Glomerular visceral epithelial cell (primary cell): Measurements from ENCODE around the gene PPFIBP1.
"Not testable (repeated sequence)": the region's sequence is repeated elsewhere in the genome, so short reads cannot be mapped to it uniquely, and the experiment has no call there.

ENCODE experiments used
- DNase-seq: peaks from one replicate; pipeline ENCODE4 v3.0.0-alpha.2; 2016; ENCODE audit errors: extremely low spot score

Gene PPFIBP1

DNA sequence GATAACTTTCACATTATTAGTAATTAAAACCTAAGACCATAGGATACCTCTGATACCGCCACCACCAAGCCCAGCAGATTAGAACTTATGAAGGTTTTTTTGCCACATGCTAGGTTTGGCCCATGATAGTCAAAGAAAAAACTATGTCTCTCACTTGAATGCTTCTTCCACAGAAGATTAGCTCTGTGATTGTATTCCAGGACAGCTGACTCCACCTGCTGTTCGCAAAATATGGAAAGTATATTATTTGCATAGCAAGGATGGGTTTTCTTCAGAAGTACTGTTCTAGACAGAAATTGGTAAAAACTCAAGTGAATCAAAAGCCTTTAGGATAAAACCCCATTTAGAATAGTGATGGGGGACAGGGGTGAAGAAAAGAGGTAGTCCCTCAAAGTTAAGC is 42.2 kb downstream of the PPFIBP1 start:
- DNase-seq, result no peak

DNA sequence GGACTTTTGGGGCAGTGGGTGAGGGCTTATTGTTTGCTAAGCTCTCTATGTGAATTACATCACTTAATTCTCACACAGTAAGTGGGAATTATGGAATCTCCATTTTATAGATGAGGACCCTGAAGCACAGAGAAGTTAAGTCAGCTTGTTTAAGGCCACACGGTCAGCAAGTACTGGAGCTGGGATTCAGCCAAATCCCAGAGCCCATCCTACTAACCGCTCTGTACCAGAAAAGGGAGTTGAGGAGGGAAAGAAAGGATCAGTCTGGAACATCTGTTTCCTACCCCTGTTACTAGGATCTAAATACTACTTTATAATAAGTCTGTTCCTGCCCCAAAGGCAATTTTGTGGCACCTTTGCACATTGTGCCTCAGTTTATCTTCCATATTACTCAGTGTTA is 42.6 kb downstream of the PPFIBP1 start:
- no peak for DNase-seq

DNA sequence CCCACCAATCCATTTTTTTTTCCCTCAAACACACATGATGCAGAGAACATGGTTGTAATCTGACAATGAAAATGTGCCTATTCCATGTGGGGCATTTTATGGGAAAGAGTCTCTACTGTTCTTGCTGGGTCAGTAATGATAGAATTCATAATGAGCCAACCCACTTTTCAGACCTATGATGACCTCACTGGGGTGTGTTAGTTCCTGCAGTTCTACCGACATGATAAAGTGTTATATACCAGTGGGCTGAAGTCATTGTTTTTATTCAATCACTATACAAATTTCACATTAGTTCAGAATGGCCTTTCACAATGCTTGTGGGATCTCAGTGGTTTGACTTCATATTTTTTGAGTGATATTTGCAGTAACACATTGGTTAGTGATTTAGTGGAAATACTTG is 47.5 kb downstream of the PPFIBP1 start:
- DNase-seq, result peak; percentile 76

DNA sequence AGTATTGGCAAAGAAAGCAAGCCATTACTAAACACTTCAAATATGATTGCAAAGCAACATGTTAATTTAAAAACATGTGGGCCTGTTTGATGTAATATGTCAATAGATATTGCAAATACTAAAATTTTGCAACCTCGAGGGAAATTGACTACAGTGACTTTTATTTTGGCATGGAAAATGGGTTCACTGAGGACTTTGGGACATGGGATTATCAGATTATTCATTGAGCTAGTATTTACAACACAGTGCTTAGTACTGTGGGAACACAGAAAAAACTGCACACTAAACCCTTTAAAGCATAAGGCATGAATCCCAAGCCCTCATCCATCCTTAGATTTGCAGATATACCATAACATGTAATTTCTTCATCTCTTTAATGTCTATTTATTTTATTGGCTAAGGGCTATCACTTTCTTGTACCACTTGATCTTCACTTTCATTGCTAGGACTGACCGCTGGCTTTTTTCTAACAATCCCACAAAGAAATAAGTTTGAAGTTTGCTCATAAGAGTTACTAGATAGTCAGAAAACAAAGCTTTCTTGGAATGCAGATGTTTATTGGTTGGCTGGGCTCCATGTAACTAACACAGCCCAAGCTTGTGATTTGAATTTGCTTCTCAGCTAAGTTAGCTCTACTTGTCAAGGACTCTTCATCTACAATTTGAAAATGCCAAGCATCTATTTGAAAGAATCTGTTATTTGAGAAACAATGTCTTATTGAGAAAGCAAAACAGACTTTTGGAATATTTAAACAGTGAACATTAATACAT is 48.7 kb downstream of the PPFIBP1 start:
- no peak for DNase-seq

DNA sequence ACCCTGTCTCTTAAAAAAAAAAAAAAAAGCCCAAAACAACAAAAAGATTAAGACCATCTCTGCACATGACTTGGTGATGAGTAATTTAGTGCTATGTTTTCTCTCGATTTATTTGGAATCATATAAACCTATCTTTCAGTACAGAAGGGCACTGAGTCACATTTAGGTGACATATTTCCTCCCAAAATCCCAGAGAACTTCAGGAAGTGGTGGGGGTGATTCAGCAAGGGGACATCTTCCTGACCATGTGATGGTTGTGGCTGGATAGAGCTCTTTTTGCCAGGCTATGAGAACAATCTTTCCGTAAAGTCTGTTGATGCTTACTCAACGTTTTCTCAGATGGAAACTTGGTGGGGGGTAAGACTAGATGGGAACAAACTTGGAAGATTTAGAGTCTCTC is 50.0 kb downstream of the PPFIBP1 start:
- peak; percentile 87 for DNase-seq

DNA sequence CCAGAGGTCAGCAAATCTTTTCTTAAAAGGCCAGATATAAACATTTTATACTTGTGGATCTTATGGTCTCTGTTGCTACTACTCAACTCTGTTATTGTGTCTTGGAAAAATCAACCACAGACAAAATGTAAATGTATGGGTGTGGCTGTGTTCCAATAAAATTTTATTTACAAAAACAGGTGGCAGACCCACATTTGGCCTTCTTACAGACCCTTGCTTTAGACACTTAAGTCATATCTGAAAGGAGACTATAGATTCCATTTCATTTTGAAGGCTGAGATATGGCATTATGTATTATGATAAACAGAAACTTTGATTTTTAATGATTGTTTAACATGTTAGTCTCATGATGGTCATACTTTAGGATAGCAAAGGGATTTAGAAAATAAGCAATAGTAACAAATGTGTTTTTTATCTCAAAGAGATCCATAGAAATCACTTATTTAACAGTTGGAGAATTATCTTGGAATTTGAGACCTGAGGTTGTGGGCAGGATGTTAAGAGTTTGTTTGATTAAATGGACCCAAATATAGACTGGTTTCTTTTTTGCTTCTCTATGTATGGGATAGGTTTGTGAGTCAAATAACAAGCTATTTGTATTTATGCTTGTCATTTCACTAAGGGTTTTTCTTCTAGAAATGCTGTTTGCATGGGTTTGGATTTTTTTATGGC is 51.2 kb downstream of the PPFIBP1 start:
- no peak for DNase-seq

DNA sequence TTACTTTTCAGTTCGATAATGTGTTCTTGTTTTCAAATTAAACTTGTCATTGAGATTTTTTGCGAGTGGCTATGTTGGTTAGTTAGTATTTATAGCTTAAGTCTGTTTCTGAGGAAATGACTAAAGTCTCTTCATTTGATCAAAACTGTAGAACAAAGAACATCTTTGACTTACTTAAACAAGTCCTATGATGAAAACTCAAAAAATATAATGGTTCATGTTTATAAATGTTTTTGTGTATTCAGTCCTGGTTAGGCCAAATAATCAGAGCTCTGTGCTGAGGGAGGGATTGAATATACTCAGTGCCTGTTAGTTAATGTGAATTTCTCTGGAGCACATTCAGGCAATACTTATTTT is 51.7 kb downstream of the PPFIBP1 start:
- no peak for DNase-seq

DNA sequence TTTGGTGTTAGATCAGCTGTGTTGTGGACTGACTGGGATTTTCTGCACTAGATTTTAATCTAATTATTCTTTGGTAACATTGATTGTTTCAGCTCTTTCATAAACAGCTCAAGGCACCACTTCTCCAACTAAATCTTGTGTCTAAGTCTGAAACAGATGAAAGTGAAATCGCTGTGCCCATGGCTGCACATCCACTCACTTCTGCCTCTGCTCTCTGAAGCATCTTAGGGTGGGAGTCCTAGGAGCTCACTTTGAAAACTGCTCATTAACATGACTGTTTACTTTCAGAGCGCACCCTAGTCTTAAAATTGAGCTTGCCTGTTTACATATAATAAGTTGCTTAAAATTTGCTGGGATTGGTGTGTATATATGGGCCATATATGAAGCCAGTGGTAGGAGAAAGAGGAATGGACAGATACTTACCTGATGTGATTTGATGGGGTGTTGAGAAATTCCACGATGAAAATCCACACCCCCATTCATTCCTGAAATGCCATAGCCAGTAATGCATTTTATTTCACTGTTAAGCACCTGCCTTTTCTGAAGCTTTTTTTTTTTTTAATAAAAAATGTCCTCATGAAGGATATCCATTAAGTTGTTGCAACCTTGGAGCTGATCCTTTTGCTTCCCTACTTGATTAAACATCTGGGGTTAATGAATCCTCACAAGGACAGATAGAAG is 52.8 kb downstream of the PPFIBP1 start:
- DNase-seq, result no peak

DNA sequence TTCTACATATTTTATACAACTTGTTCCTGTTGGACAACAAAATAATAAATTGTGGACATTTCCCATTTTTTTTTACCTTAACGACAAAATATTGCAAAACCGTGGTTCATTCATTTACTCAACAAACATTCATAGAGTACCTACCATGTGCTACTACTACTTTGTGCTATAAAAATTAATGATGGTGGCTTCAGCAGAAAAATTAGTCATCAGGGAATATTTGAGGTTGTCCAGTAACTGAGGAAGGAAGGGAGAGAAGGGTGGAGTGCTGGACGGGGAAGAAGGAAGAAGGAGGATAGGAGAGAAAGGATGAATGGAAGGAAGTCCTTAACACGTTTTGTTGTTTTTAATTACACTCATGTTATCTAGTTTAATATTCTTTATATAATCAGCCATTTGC is 53.7 kb downstream of the PPFIBP1 start:
- DNase-seq, result no peak

DNA sequence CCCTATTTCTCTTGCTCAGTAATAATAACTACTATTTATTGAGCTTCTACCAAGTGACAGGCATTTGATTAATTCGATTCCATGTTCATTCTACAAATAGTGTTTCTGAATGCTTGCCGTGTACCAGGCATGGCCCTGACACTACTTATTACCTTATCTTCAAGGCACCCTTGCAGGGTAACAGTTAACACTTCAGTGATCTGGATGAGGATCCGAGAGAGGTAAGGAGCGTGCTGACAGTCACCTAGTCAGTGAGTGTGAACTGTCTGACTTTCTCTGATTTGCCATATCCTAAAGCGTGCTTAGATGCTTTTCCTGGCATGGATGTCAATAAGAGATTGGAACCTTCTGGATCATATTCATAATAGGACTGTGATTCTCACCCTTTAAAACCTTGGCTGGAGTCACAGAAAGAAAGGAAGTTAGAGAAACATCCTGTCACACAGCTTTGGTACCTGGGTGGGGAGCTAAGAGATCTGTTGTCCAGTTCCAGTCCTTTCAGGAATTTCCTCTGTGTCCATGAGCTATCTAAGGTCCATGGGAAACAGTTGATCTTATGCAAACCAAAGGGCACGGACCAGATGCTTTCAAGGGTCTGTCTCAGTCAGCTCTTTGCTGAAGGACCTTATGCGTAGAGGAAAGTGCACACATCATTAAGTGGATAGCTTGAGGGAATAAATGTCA is 54.8 kb downstream of the PPFIBP1 start:
- no peak for DNase-seq

DNA sequence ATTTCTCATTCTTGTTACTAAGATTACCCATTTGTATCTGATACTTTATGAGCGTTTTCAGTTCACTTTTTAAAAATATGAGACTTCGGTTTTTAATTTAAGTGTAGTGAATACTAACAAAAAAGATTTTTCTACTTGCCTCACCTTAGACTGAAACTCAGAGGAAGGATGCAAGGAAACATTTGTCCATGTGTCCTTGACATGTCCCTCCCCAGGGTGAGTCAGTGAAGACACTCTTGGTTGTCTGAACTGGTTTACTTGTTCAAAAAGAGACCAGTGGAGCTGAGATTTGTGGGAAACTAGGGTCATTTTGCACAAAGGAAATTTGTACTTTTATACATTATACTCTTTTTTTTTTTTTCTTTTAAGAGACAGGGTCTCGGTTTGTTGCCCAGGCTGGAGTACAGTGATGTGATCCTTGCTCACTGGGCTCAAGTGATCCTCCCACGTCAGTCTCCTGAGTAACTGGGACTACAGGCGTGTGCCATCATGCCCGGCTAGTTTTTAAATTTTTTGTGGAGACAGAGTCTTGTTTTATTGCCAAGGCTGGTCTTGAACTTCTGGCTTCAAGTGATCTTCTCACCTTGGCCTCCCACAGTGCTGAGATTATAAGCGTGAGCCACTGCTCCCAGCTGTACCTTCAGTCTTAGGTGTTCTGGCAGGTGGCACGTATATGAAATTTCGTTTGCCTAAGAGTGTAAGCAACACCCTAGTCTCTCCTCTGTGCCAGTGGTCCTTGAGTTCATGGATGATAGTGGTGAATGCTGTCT is 56.7 kb downstream of the PPFIBP1 start:
- DNase-seq, result no peak

DNA sequence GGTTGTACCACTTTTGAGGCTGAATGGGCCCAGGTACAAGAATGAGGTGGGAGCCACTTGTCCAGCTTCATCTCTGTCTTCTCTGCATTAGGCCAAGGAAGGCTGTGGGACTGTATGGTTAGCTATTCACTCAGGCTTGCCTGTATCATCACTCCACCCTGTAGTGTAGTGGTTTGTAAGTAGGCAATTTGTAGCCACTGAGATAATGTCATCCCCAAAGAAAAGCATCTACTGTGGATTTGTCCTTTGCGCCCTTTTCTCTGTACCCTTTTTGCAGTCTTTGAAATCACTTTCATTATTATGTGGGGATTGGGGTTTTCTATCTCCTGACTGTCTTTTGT is 57.3 kb downstream of the PPFIBP1 start:
- DNase-seq, result not testable (repeated sequence)

DNA sequence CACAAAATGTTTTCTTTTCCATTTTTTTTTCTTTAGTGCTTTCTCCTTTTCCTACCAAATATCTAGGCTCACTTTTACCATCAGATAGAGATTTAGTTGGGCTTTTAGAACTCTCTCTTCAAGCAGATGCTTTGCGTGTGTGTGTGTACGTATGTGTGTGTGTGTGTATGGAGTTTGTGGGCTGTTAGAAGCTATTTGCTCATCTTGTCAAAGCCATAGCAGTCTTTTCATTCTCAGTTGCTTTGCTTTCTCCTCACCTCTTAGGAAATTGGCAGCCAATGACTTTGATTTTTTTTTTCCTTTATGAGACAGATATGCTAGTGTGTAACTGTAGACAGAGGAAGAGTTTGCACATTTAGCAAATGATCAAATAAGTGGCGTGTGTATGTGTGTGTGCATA is 57.8 kb downstream of the PPFIBP1 start:
- DNase-seq, result not testable (repeated sequence)

DNA sequence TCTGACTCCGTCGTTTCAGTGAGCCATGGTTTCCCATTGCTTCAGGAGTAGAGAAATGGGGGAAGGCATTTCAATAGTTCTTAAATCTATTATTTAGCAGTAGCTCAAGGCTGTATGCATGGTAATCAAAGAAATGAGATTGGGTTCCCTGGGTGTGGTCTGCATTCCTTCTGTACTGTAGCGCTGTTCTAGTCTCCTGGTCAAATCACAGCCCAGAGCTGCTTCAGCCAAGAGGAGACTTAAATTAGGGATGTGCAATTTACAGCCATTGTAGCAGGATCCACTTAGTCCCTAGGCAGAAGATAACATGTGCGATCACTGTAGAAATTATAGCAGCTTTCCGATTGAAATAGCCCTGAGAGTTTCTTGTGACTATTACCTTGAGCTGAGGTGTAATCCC is 58.4 kb downstream of the PPFIBP1 start:
- DNase-seq, result not testable (repeated sequence)

DNA sequence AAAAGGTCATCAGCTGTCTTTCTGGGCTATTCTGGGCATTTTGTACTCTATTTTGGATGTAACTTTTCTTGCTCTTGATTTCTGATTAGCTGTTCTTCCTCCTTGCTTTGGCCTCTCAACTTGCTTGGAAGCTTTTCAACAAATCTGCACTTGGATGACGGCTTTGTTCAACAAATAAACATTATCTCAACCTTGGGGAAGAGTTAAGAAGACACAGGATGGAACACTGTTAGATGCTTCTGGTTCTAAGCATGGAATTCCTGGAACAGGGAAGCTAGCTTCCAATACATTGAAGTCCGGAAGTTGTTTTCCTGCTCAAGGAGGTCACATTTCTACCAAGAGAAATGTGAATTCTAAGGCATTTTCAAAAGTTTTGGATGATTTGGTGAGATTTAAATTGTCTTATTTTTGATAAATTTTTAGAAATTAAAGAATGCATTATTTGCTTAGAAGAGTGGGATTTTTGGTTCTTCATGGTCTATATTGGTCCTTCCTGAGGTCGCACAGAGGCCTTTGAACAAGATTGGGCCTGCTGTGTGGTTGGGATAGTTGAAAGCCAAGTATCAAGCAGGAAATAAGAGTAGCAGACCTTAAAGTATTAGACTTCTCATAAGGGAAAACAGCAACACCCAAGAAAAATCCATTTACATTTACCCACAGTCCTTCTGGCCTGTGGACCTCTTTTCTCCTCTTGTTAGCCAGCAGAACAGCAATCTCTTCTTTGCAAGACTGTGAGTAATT is 59.2 kb downstream of the PPFIBP1 start:
- DNase-seq, result no peak

DNA sequence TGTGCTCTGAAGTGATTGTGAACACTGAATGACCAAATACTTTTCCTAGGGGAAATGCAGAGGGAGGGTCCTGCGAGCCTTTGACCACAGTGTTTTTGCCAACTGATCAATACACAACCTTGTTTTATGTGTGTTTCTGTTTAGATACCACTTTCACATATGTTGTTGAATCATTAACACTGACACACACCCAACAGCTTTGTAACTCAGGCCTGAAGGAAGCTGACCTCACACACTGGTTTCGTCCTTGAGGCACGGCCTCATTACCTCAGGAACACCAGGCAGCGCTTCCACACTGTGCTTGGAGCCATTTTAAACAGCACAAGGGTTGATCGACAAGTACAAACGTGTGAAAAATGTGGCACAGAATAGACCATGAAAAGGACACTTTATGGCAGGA is 60.0 kb downstream of the PPFIBP1 start:
- no peak for DNase-seq

DNA sequence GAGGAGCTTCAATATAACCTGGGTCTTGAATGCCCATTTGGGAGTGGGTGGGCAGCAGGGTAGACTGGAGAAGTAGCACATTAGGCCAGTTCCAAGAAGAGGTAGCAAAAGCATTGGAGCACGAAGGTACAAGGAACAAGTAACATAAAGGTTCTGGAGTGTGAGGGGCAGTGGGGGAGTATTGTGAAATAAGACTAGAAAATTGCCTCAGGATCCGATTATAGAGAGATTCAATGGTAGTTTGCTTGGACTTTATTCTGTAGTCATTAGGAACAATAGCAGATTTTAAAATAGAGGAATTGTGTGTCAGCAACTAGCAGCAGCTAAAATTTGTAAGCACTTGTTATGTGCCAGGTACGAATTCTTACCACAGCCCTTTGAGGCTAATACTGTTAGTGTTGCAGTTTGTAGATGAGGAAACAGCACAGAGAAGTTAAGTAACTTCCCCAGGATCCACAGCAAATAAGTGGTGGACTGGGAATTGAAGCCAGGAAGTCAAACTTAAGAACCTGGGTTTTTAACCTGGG is 61.8 kb downstream of the PPFIBP1 start:
- no peak for DNase-seq

DNA sequence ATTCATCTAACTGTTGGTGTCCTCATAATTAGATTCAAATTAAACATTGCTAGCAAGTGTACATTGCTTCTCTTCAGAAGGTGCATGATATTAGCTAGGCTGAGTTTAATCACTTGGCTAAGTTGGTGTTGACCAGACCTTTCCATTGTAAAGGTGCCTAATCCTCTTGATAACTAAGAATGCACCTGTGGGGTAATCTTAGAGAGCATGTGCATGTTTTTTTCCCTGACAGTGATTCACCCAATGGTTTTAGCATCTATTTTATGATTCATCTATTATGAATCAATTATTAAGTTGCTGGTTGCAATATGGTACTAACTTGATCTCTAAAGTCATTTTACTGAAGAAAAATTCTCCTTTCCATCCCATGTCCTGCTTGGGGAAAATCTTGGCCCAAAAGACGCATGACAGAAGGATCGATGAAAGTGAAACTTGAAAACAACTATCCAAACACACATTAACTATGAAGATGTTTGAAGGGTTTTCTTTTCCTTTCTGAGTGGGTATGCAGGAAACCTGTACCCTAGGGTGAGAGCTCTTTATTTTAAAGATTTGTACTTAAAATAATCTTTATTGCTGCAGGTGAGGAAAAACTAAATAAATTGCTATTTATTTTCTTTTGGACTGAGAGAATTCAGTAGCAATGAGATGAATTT is 64.2 kb downstream of the PPFIBP1 start:
- not testable (repeated sequence) for DNase-seq

DNA sequence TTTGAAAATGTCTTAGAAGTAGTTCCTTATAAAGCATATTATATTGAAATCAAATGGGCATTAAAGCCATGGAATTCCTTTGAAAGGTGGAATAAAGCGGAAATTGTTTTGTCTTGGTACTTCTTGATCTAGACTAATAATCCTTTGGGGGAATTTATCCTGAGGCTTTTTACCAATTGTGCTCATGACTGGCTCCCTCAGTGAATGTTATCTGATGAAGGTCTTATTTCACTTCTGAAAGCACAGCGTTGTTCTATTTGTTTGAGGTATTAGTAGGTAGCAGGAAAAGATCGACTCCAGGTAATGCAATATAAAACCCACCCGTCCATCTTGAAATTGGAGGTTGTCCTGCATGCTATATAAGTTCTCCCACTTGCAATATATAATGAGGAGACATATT is 64.8 kb downstream of the PPFIBP1 start:
- DNase-seq, result no peak

DNA sequence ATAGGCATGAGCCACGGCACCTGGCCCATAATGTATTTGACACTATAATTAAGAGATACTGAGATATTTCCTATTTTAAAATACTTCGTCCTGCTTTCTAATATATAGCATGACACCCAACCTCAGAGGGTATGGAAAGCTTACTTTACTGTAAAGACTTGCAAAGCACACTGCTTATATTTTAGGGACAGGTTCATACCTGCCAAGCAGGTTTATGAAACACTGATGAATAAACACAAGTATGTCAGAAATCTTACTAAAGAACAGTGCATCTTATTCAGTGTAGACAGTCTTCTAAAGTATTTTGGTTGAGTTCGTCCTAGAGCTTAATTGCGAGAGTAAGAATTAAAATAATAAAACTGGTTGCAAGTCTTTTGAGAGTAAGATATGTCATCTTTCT is 65.4 kb downstream of the PPFIBP1 start:
- no peak for DNase-seq
